ENCODE data around the gene GALR2. TPM values are rescaled to one million over a fixed set of nuclear protein-coding genes. Genes with fewer than 3 reads are reported as not detected.

The GALR2 gene
- total and polyA plus RNA-seq, 8 donors: 0.48 TPM; not detected in 7

DNA sequence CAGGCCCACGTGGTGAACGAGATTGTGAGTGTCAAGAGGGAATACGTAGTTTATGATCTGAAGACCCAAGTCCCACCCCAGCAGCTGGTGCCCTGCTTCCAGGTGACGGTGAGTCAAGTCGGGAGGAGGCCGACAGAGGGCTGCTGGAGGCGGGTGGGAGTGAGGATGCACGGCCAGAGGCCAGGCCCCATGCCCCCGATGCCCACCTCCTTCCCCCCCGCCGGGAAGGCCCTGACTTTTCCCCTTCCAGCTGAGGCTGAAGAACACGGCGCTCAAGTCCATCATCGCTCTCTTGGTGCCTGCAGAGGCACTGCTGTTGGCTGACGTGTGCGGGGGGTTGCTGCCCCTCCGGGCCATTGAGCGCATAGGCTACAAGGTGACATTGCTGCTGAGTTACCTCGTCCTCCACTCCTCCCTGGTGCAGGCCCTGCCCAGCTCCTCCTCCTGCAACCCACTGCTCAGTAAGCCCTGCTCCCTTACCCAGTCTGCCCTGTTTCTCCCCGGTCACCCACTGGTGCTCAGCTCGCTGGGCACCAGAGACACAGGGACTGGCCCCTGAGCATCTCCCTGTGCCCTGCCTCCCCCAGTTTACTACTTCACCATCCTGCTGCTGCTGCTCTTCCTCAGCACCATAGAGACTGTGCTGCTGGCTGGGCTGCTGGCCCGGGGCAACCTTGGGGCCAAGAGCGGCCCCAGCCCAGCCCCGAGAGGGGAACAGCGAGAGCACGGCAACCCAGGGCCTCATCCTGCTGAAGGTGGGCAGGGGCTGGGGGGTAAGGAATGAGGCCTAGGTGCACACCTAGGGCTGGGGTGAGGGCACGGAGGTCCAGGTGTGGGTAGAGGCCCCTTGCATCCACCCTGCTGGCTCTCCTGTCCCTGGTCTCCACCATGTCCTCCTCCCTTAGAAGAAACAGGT is 7.0 kb downstream of the GALR2 start:
- TF ChIP-seq, protein P1, sequence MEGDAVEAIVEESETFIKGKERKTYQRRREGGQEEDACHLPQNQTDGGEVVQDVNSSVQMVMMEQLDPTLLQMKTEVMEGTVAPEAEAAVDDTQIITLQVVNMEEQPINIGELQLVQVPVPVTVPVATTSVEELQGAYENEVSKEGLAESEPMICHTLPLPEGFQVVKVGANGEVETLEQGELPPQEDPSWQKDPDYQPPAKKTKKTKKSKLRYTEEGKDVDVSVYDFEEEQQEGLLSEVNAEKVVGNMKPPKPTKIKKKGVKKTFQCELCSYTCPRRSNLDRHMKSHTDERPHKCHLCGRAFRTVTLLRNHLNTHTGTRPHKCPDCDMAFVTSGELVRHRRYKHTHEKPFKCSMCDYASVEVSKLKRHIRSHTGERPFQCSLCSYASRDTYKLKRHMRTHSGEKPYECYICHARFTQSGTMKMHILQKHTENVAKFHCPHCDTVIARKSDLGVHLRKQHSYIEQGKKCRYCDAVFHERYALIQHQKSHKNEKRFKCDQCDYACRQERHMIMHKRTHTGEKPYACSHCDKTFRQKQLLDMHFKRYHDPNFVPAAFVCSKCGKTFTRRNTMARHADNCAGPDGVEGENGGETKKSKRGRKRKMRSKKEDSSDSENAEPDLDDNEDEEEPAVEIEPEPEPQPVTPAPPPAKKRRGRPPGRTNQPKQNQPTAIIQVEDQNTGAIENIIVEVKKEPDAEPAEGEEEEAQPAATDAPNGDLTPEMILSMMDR (IDR thresholded peaks at IDR 0.05): no peak
- TF ChIP-seq POLR2A (IDR thresholded peaks at IDR 0.05) (no peak), POLR2AphosphoS5 (IDR thresholded peaks at IDR 0.05) (no peak), EP300 (IDR thresholded peaks at IDR 0.05) (no peak)
- Histone ChIP-seq H3K9me3 (no peaks in the 10 kb centered on the region), H3K4me3 (no peak overlapping the region), H3K4me1 (peaks cover 14 to 30% (median 23%) of the 10 kb centered on the region in 4 donors), H3K27me3 (peaks cover 10 to 42% (median 34%) of the 10 kb centered on the region in 3 donors), H3K36me3 (peaks cover 43 to 46% (median 44%) of the 10 kb centered on the region in 4 donors), H3K27ac (no peak overlapping the region)
- DNase-seq: no peak
- intact Hi-C loops (cut with DNase I; ENCODE audit: low total_unique reads): no loop called here
- 40 to 71% (median 70%) methylated on average over 6 to 27 of the region's 27 CpGs for WGBS, 5 donors

DNA sequence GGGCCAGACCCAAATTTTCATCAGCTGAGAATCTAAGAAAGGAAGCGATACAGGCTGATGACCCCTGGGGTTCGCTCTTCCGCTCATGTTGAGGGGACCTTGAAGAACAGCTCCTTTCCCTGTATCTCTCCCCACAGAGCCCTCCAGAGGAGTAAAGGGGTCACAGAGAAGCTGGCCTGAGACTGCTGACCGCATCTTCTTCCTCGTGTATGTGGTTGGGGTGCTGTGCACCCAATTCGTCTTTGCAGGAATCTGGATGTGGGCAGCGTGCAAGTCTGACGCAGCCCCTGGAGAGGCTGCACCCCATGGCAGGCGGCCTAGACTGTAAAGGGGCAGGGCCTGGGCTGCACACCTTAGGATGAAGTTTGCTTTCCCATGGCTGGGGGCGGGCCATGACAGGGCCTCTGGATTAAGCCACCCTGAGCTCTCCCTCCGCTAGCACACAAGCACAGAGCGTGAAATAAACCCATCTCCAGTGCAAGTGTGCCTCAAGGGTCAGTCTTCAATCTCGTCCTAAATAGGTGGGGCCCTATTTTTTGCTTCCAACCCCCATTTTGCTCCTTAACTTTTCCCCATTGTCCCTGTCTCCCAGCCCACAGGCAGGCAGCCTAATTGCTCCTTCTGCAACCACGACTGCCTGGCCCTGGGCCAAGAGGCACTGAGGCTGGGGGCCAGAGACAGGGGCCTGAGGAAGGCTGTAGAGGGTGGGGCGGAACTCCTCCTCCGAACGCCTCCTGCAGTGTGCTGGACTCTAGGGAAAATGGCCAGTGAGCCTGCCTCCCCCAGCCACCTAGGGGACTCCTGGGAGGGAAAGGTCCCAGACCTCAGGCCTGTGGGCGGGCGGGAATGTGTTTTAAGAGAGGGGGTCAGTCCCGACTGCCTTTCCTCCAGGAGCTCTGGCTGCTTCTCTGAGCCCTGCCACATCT is 8.0 kb downstream of the GALR2 start:
- H3K27ac ChIP-seq: no peak overlapping the region
- H3K9me3 ChIP-seq: no peaks in the 10 kb centered on the region
- WGBS, 5 donors: 75 to 84% (median 81%) methylated on average over 15 to 20 of the region's 20 CpGs
- H3K36me3 ChIP-seq: peaks cover 52 to 56% (median 54%) of the 10 kb centered on the region in 4 donors
- peaks cover 7 to 19% (median 15%) of the 10 kb centered on the region in 4 donors for H3K4me1 ChIP-seq
- intact Hi-C loops (cut with DNase I; ENCODE audit: low total_unique reads): no loop called here
- no peak overlapping the region for H3K4me3 ChIP-seq
- peaks cover 0 to 31% (median 24%) of the 10 kb centered on the region in 3 donors for H3K27me3 ChIP-seq
- DNase-seq: peak in 1 of 2 donors; percentile 54
- TF ChIP-seq EP300 (IDR thresholded peaks at IDR 0.05): no peak
- TF ChIP-seq POLR2AphosphoS5 (IDR thresholded peaks at IDR 0.05): no peak
- TF ChIP-seq, protein P1 (IDR thresholded peaks at IDR 0.05): no peak
- no peak for TF ChIP-seq POLR2A (IDR thresholded peaks at IDR 0.05)

DNA sequence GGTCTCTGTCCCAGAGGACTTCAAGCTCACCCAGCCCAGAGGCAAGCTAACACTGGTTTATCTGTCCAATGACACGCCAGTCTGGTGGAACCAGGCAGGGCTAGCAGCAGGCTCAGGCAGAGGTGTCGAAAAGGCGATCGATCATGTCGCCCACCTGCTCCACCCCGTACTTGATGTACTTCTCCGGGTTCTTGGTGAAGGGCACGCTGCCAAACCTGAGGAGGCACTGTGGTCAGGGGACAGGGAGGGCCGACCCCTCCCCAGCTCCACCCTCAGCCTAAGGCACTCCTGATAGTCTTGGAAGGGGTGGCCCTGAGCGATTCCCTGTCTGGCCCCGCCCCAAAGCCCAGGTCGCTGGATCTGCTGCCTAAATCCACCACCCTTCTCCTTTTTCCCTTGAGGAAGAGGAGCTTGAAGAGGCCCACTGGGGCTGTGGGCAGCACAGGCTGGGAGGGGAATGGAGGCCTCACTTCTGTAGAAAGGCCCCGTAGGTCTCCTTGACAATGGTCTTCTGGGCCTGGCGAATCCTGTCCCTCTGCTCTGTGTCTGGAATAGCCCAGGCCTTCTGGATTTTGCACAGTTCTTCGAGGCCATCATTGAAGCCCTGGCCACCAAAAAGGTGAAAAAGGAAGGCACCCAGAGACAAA is 9.1 kb downstream of the GALR2 start:
- no peak for DNase-seq
- no peak for TF ChIP-seq POLR2AphosphoS5 (IDR thresholded peaks at IDR 0.05)
- TF ChIP-seq POLR2A (IDR thresholded peaks at IDR 0.05): no peak
- no peak overlapping the region for H3K4me3 ChIP-seq
- peaks cover 62 to 67% (median 65%) of the 10 kb centered on the region in 4 donors for H3K36me3 ChIP-seq
- intact Hi-C loops (cut with DNase I; ENCODE audit: low total_unique reads): no loop called here
- H3K27me3 ChIP-seq: peaks cover 0 to 21% (median 13%) of the 10 kb centered on the region in 3 donors
- H3K4me1 ChIP-seq: peaks cover 7 to 18% (median 15%) of the 10 kb centered on the region in 4 donors
- 79 to 89% (median 83%) methylated on average over 8 to 15 of the region's 15 CpGs for WGBS, 5 donors
- no peak overlapping the region for H3K27ac ChIP-seq
- no peaks in the 10 kb centered on the region for H3K9me3 ChIP-seq

DNA sequence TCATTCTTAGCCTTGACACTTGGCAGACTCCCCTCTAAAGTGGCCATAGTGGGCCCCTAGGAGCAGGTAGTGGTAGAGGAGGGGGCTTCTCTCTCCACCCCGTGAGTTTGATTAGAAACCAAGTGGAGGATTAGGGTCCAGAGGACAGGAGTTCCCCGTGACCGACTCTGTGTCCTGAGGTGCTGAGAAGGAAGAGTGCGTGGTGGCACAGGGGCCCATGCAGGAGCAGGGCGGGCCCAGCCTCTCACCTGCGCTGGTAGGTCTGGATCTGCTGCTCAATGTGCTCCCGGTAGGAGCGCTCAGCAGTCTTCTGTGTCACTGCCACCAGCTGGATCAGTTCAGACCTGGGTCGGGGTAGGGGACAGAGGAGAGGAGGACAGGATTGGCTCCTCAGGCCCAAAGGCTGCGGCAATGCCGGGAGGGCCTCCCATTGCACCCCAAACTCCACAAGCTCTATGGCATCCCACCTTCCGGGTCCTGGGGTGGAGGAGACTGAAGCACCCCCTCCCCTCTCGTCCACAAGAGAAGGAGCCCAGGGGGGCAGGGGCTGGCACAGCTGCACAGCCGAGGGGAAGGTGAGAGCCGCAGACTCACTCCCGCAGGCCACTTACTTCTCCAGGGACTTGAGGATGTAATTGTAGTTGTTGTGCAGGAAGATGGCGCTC is 10.6 kb downstream of the GALR2 start:
- Histone ChIP-seq H3K36me3 (peaks cover 78 to 82% (median 80%) of the 10 kb centered on the region in 4 donors), H3K27me3 (peaks cover 0 to 5% (median 1%) of the 10 kb centered on the region in 3 donors), H3K4me3 (no peak overlapping the region), H3K9me3 (no peaks in the 10 kb centered on the region), H3K27ac (no peak overlapping the region), H3K4me1 (peaks cover under 1 to 8% (median 5%) of the 10 kb centered on the region in 4 donors)
- WGBS, 5 donors: 75 to 85% (median 82%) methylated on average over 10 to 17 of the region's 17 CpGs
- TF ChIP-seq, protein P1 (IDR thresholded peaks at IDR 0.05): no peak
- no peak for TF ChIP-seq POLR2AphosphoS5 (IDR thresholded peaks at IDR 0.05)
- intact Hi-C loops (cut with DNase I; ENCODE audit: low total_unique reads): no loop called here
- DNase-seq: no peak
